ENCODE data around the gene MAP2K5. TPM values are rescaled to one million over a fixed set of nuclear protein-coding genes. Genes with fewer than 3 reads are reported as not detected.

MAP2K5 gene
- total and polyA plus RNA-seq, 9 of the 15 experiments (the other 6 are each of a cell fraction or from before 2014, with no cell fraction given) = 0.41 to 16.5 (median 7.5) TPM

DNA sequence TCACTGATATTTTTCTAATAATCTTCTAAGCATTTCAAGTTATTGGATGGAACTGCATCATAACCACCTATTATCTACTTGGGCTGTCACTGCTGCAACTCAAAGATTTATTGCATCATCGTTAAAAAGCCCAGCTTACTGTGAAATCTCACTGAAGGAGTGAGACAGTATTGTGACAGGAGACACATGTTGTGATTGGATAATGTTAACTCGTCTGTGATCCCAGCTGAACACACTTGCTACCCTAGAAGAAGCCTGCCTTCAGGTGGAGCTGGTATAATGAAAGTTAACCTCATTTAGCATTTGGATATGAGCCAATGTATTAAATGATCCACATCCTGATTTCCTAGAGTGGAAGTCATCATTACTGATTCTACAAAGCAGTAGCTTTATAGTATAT, 138.1 kb downstream of the MAP2K5 start (continued):
- TF ChIP-seq, protein P1, sequence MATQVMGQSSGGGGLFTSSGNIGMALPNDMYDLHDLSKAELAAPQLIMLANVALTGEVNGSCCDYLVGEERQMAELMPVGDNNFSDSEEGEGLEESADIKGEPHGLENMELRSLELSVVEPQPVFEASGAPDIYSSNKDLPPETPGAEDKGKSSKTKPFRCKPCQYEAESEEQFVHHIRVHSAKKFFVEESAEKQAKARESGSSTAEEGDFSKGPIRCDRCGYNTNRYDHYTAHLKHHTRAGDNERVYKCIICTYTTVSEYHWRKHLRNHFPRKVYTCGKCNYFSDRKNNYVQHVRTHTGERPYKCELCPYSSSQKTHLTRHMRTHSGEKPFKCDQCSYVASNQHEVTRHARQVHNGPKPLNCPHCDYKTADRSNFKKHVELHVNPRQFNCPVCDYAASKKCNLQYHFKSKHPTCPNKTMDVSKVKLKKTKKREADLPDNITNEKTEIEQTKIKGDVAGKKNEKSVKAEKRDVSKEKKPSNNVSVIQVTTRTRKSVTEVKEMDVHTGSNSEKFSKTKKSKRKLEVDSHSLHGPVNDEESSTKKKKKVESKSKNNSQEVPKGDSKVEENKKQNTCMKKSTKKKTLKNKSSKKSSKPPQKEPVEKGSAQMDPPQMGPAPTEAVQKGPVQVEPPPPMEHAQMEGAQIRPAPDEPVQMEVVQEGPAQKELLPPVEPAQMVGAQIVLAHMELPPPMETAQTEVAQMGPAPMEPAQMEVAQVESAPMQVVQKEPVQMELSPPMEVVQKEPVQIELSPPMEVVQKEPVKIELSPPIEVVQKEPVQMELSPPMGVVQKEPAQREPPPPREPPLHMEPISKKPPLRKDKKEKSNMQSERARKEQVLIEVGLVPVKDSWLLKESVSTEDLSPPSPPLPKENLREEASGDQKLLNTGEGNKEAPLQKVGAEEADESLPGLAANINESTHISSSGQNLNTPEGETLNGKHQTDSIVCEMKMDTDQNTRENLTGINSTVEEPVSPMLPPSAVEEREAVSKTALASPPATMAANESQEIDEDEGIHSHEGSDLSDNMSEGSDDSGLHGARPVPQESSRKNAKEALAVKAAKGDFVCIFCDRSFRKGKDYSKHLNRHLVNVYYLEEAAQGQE (IDR thresholded peaks at IDR 0.05; ENCODE audit: borderline replicate concordance) = no peak
- TF ChIP-seq, protein P1 (CRISPR knock-in tag; IDR thresholded peaks at IDR 0.05; ENCODE audit: low read depth) = no peak
- TF ChIP-seq RCOR1 (IDR thresholded peaks at IDR 0.05; ENCODE audit: borderline replicate concordance in 1 of 2, low read depth in 2 of 2, low read length in 2 of 2) (peak in 1 of 2 experiments; percentile 96; a peak in 2 of 4 replicates), RFX7 (CRISPR knock-in tag; IDR thresholded peaks at IDR 0.05) (no peak), TEAD2 (tag; IDR thresholded peaks at IDR 0.05) (no peak), ZSCAN32 (CRISPR knock-in tag; IDR thresholded peaks at IDR 0.05) (peak; percentile 94), TEAD1 (CRISPR knock-in tag; IDR thresholded peaks at IDR 0.05) (no peak), ZBED1 (IDR thresholded peaks at IDR 0.05) (no peak; the same call in 1 of the 2 replicates), ZNF436 (CRISPR knock-in tag; IDR thresholded peaks at IDR 0.05) (no peak), CEBPB (tag; IDR thresholded peaks at IDR 0.05) (peak; percentile 98), JUN (IDR thresholded peaks at IDR 0.05; ENCODE audit: borderline replicate concordance, low read depth, low read length) (peak; percentile 81), JUN (CRISPR knock-in tag; IDR thresholded peaks at IDR 0.05; ENCODE audit: borderline replicate concordance) (no peak), ADNP (tag; IDR thresholded peaks at IDR 0.05) (no peak), NFXL1 (CRISPR knock-in tag; IDR thresholded peaks at IDR 0.05) (no peak), SOX6 (IDR thresholded peaks at IDR 0.05) (peak; percentile 75), FOXK2 (conservative IDR thresholded peaks at IDR 0.05 in 1 of 2, IDR thresholded peaks at IDR 0.05 in 1 of 2; ENCODE audit: low read depth in 2 of 2) (no peak), ZNF134 (CRISPR knock-in tag; conservative IDR thresholded peaks at IDR 0.05) (no peak), TSC22D4 (tag; IDR thresholded peaks at IDR 0.05) (no peak), GATA2 (CRISPR knock-in tag; IDR thresholded peaks at IDR 0.05) (no peak)
- TF ChIP-seq, protein P2, sequence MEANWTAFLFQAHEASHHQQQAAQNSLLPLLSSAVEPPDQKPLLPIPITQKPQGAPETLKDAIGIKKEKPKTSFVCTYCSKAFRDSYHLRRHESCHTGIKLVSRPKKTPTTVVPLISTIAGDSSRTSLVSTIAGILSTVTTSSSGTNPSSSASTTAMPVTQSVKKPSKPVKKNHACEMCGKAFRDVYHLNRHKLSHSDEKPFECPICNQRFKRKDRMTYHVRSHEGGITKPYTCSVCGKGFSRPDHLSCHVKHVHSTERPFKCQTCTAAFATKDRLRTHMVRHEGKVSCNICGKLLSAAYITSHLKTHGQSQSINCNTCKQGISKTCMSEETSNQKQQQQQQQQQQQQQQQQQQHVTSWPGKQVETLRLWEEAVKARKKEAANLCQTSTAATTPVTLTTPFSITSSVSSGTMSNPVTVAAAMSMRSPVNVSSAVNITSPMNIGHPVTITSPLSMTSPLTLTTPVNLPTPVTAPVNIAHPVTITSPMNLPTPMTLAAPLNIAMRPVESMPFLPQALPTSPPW (CRISPR knock-in tag; IDR thresholded peaks at IDR 0.05) = no peak; the same call in 1 of the 2 replicates
- TF ChIP-seq, protein P3, sequence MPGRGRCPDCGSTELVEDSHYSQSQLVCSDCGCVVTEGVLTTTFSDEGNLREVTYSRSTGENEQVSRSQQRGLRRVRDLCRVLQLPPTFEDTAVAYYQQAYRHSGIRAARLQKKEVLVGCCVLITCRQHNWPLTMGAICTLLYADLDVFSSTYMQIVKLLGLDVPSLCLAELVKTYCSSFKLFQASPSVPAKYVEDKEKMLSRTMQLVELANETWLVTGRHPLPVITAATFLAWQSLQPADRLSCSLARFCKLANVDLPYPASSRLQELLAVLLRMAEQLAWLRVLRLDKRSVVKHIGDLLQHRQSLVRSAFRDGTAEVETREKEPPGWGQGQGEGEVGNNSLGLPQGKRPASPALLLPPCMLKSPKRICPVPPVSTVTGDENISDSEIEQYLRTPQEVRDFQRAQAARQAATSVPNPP (IDR thresholded peaks at IDR 0.05; ENCODE audit: borderline replicate concordance, insufficient read depth, insufficient read length) = no peak
